Omental fat pad (tissue), 4 donors: ENCODE measurements around the gene RTL9. TPM values are rescaled to one million over a fixed set of nuclear protein-coding genes. Genes with fewer than 3 reads are reported as not detected.
"Not testable (repeated sequence)": the region's sequence is repeated elsewhere in the genome, so short reads cannot be mapped to it uniquely, and the experiment has no call there.

Source experiments
- ATAC-seq: fragments of 150-250 bp; one replicate; pipeline ENCODE4 v1.9.1; 2016; ENCODE audit warnings: mild to moderate bottlenecking, moderate library complexity; ENCODE audit not compliant: low FRiP score
- DNase-seq: peaks from one replicate; pipeline ENCODE4 v3.0.0-alpha.2; 2019; ENCODE audit warnings: low spot score
- small RNA-seq: library from RNA; depleted of rRNA; stranded (forward); fragments of <200 nt; gene quantifications from one replicate; pipeline ENCODE3, GENCODE V24; 2016
- total RNA-seq, 4 donors: library from RNA; depleted of rRNA; stranded (reverse); fragments of >200 nt; gene quantifications; one replicate each; pipeline ENCODE4 v1.1.0, GENCODE V29; 2016
- TF ChIP-seq, protein P1 (sequence below), 3 donors: fragments of 450-650 bp; IDR thresholded peaks; one replicate each; pipeline ENCODE4 v1.5.1; 2016 to 2017; ENCODE audit warnings: antibody characterized with exemption in 3 of 3, mild to moderate bottlenecking in 3 of 3, moderate library complexity in 2 of 3

The RTL9 gene
- total RNA-seq, 4 donors from 2014 or later: 0.12 to 0.46 (median 0.20) TPM

DNA sequence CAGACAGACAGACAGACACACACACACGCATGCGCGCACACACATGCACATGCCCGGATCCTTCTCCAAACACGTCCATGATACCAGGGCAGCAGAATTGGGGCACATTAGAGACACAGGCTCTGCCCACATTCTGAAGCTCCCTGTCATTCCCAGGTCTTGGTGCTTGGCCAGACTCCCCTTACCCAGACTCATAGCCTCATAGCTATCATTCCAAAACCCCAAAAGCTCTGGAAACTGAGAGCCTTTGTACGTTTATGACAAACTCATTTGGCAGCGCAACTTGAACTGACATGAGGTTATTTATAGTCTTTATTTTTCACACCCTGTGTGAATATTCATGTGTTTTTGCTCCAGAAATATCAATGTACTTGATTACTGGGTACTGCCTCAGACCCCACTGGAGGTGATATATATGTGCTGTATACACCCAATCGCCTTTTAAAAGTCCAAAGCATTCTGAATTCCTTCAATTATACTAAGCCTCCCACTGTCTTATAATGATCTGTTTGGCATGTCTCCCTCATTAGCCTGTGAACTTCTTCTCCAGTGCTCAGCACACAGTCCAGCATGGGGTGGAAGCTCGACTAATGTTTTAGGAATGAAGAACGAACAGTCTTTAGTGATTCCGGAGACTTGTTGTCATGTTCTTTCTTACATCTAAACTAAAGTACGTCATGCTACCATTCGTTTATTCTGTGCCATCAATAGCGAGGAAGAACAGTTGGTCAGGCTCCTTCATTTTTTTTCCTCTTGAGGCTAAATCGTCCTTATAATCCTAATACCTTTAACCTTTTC lies 45.0 kb downstream of the RTL9 start:
- TF ChIP-seq, protein P1, sequence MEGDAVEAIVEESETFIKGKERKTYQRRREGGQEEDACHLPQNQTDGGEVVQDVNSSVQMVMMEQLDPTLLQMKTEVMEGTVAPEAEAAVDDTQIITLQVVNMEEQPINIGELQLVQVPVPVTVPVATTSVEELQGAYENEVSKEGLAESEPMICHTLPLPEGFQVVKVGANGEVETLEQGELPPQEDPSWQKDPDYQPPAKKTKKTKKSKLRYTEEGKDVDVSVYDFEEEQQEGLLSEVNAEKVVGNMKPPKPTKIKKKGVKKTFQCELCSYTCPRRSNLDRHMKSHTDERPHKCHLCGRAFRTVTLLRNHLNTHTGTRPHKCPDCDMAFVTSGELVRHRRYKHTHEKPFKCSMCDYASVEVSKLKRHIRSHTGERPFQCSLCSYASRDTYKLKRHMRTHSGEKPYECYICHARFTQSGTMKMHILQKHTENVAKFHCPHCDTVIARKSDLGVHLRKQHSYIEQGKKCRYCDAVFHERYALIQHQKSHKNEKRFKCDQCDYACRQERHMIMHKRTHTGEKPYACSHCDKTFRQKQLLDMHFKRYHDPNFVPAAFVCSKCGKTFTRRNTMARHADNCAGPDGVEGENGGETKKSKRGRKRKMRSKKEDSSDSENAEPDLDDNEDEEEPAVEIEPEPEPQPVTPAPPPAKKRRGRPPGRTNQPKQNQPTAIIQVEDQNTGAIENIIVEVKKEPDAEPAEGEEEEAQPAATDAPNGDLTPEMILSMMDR (IDR thresholded peaks at IDR 0.05): no peak
- ATAC-seq (peak; percentile 35), DNase-seq (no peak)

DNA sequence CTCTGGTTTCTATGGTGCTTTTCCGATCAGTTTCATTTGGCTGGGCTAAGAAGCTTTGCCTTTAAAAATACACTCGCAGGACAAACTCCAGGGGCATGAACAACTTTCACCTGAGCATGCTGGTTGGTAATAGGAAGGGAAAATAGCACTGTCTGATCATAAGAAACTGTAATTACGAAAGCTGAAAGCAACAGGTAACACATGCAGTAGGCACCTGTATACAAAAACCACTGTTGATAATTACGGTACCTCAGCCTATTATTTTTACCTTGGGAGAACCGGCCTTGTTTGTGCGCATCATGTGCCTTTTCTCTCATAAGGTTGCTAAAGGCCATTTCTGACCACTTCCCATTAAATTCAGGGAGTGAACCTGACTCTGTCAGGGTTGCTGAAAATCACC lies 45.7 kb downstream of the RTL9 start:
- TF ChIP-seq, protein P1 (IDR thresholded peaks at IDR 0.05): no peak
- no peak for DNase-seq
- ATAC-seq: no peak

DNA sequence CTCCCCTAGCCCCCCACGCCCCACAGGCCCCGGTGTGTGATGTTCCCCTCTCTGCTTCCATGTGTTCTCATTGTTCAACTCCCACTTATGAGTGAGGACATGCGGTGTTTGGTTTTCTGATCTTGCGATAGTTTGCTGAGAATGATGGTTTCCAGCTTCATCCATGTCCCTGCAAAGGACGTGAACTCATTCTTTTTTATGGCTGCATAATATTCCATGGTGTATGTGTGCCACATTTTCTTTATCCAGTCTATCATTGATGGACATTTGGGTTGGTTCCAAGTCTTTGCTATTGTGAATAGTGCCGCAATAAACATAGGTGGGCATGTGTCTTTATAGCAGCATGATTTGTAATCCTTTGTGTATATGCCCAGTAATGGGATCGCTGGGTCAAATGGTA lies 47.6 kb downstream of the RTL9 start:
- not testable (repeated sequence) for DNase-seq, ATAC-seq

DNA sequence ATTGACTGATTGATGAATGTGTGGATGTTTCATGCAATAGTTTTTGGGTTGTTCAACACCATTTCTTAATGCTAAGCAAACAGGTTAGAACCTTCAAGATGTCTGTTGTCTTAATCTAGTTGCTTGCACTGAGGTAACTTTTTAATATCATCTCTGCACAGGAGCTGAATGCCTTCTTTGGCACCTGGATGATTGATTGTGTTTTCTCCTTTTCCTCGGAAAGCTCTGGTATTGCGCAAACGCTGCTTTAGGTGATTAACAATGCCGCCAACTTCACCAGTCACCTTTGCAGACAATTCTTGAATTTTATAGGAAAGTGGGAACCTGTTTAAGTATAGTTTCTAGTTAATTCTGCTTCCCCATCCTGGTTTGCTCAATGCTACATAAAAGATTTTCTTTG lies 48.2 kb downstream of the RTL9 start:
- ATAC-seq: no peak
- DNase-seq: no peak
- TF ChIP-seq, protein P1 (IDR thresholded peaks at IDR 0.05): no peak

DNA sequence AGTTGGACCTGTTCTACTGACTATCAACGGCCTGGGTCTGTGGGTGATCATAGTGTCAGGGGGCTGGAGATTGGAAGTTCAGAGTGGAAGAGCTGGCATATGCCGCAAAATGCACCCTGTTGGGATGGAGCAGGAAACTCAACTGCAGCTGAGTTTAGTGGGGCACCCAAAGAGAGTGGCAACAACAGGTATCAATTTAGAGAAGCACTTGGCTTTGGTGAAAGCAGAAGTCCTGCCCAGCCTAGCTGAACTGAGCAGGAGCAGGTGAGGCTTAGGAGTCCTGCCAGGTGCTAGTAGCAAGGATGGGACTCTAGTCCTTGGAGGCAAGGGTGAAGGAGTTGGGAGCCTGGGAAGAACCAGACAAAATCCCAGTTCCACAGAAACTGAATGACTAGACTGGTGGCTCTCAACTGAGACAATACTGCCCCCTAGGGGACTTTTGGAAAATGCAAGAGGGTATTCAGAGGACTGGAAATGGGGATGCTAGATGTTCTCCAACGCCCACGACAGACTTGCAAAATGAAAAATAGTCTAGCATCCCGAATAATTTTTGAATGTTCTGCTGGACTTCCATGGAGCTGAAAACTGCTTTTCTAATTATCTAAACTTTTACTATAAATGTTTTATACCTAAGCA lies 49.4 kb downstream of the RTL9 start:
- DNase-seq (no peak), ATAC-seq (no peak)
- TF ChIP-seq, protein P1 (IDR thresholded peaks at IDR 0.05): peak in 1 of 3 donors; percentile 30

Small RNA genes lying within 50 kb of the gene (small RNA-seq; reads per million reads assigned to genes)
- gene GNG5P2: not detected

Other genes with a start within 250 kb of the RTL9 start
- 10 to 100 TPM in 2 of 4 donors, 1 to 10 TPM in 2; 6.7 to 13.8 (median 8.9) TPM for gene AMMECR1, start 40.8 kb upstream of the RTL9 start, total RNA-seq